Adrenal gland (tissue), 5 donors: ENCODE measurements around the gene FGD5.

Experiments
- POLR2A ChIP-seq, 2 donors: fragments of 450-650 bp; IDR thresholded peaks; one replicate each; pipeline ENCODE4 v1.6.1; 2017; ENCODE audit warnings: antibody characterized with exemption in 2 of 2, mild to moderate bottlenecking in 2 of 2, moderate library complexity in 1 of 2
- TF ChIP-seq, protein P1 (sequence below), 6 experiments: fragments of 450-650 bp in 4 of 6; fragments of 200-600 bp in 2 of 6; sonication (generic) in 1 of 6; IDR thresholded peaks; 1 replicate in 5 of 6; 2 replicates in 1 of 6; pipeline versions ENCODE4 v1.5.1 to v1.8.0; 2016 to 2021; ENCODE audit warnings: antibody characterized with exemption in 6 of 6, mild to moderate bottlenecking in 2 of 6, moderate library complexity in 1 of 6
- donor health status: DM: no; HTN: no; CAD: no.

DNA sequence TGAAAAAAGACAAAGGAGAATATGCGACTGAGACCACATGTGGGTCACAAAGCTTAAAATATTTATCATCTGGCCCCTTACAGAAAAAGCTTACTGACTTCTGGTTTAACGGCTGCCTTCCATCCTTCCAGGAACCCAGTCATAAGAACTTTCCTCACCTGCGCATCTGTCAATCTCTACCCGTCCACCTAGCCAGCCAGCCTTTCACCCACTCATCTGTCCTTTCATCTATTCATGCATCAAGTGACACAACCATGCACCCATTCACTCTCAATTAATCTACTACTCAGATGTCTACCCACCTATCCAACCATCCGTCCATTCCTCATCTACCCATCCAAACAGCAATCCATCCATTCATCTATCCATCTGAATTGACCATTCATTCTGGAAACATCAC is 64.5 kb downstream of the FGD5 start:
- TF ChIP-seq, protein P1, sequence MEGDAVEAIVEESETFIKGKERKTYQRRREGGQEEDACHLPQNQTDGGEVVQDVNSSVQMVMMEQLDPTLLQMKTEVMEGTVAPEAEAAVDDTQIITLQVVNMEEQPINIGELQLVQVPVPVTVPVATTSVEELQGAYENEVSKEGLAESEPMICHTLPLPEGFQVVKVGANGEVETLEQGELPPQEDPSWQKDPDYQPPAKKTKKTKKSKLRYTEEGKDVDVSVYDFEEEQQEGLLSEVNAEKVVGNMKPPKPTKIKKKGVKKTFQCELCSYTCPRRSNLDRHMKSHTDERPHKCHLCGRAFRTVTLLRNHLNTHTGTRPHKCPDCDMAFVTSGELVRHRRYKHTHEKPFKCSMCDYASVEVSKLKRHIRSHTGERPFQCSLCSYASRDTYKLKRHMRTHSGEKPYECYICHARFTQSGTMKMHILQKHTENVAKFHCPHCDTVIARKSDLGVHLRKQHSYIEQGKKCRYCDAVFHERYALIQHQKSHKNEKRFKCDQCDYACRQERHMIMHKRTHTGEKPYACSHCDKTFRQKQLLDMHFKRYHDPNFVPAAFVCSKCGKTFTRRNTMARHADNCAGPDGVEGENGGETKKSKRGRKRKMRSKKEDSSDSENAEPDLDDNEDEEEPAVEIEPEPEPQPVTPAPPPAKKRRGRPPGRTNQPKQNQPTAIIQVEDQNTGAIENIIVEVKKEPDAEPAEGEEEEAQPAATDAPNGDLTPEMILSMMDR (IDR thresholded peaks at IDR 0.05) = no peak
- TF ChIP-seq POLR2A (IDR thresholded peaks at IDR 0.05) = no peak
